PC-3 (cell line): ENCODE measurements around the gene CNST. TPM values are rescaled to one million over a fixed set of nuclear protein-coding genes. Genes with fewer than 3 reads are reported as not detected.
"Not testable (repeated sequence)": the region's sequence is repeated elsewhere in the genome, so short reads cannot be mapped to it uniquely, and the experiment has no call there.

ENCODE experiments used
- ATAC-seq: fragments of 200-7000 bp; cut with Tn5 transposase; 2 replicates; pipeline ENCODE4 v1.9.1; 2020; ENCODE audit warnings: mild to moderate bottlenecking, moderate library complexity
- BruUV-seq: library from RNA; stranded (reverse); fragments of 400-500 nt; replicated peaks from 2 replicates; lab custom pipeline; 2021; lab: Mats Ljungman, UMichigan
- CTCF ChIA-PET: fragments of 300-600 bp; sonication (Branson Sonifier 250); formaldehyde crosslinking; loops from one replicate; lab custom pipeline; 2022; ENCODE audit warnings: antibody characterized with exemption; lab: Charles Lee
- POLR2A ChIA-PET: fragments of 300-600 bp; sonication (Branson Sonifier 250); formaldehyde crosslinking; loops from one replicate; lab custom pipeline; 2022; ENCODE audit warnings: antibody characterized with exemption; ENCODE audit not compliant: unreplicated experiment; lab: Charles Lee
- DNase-seq: peaks from one replicate; pipeline ENCODE4 v3.0.0-alpha.2; 2015
- H2AFZ ChIP-seq: fragments of 300-600 bp; sonication (generic); 2 replicates; pipeline ENCODE4 v1.6.0; 2016; ENCODE audit warnings: antibody characterized with exemption, low read length
- H3F3A ChIP-seq: fragments of 300-600 bp; sonication (generic); one replicate; pipeline ENCODE4 v1.6.0; 2017; ENCODE audit warnings: antibody characterized with exemption, low read length, control low read depth, mild to moderate bottlenecking; ENCODE audit not compliant: unreplicated experiment
- H3K27ac ChIP-seq: fragments of 300-600 bp; sonication (generic); 2 replicates; pipeline ENCODE4 v1.5.1; 2016; ENCODE audit warnings: mild to moderate bottlenecking, low read length
- H3K27me3 ChIP-seq: fragments of 300-600 bp; sonication (generic); 2 replicates; pipeline ENCODE4 v1.6.1; 2016; ENCODE audit warnings: low read length, mixed read lengths
- H3K36me3 ChIP-seq: fragments of 300-600 bp; sonication (generic); 2 replicates; pipeline ENCODE4 v1.6.1; 2016; ENCODE audit warnings: low read depth, mixed run types, low read length, mixed read lengths
- H3K4me1 ChIP-seq: fragments of 300-600 bp; sonication (generic); 2 replicates; pipeline ENCODE4 v1.5.1; 2016; ENCODE audit warnings: low read length; ENCODE audit not compliant: insufficient read depth
- H3K4me2 ChIP-seq: fragments of 300-600 bp; sonication (generic); 2 replicates; pipeline ENCODE4 v1.6.0; 2016; ENCODE audit warnings: low read length
- H3K4me3 ChIP-seq: fragments of 300-600 bp; sonication (generic); 2 replicates; pipeline ENCODE4 v1.5.1; 2016; ENCODE audit warnings: mild to moderate bottlenecking, low read length, mixed read lengths
- H3K79me2 ChIP-seq: fragments of 300-600 bp; sonication (generic); 2 replicates; pipeline ENCODE4 v1.6.1; 2017; ENCODE audit warnings: low read length, mixed read lengths
- H3K9ac ChIP-seq: fragments of 300-600 bp; sonication (generic); 2 replicates; pipeline ENCODE4 v1.6.0; 2016; ENCODE audit warnings: mild to moderate bottlenecking, low read length
- H3K9me2 ChIP-seq: fragments of 300-600 bp; sonication (generic); replicated peaks from 2 replicates; pipeline ENCODE4 v1.6.1; 2016; ENCODE audit warnings: mixed run types, low read length, mixed read lengths
- H3K9me3 ChIP-seq: fragments of 300-600 bp; sonication (generic); 2 replicates; pipeline ENCODE4 v1.6.1; 2016; ENCODE audit warnings: low read length, mixed read lengths
- H4K20me1 ChIP-seq: fragments of 300-600 bp; sonication (generic); 2 replicates; pipeline ENCODE4 v1.6.1; 2016; ENCODE audit warnings: low read length, mixed read lengths
- CTCF ChIP-seq: fragments of 300-600 bp; sonication (generic); conservative IDR thresholded peaks from 2 replicates; pipeline ENCODE4 v1.5.1; 2017; ENCODE audit warnings: antibody characterized with exemption, low read depth, mild to moderate bottlenecking, low read length
- EZH2 ChIP-seq: fragments of 300-600 bp; sonication (generic); IDR thresholded peaks from one replicate; pipeline ENCODE4 v1.6.1; 2017; ENCODE audit warnings: antibody characterized with exemption, mild to moderate bottlenecking, low read length; ENCODE audit not compliant: unreplicated experiment
- EZH2phosphoT487 ChIP-seq: fragments of 300-600 bp; sonication (generic); IDR thresholded peaks from 2 replicates; pipeline ENCODE4 v1.6.1; 2018; ENCODE audit warnings: mild to moderate bottlenecking, antibody characterized with exemption, low read length, borderline replicate concordance
- intact Hi-C: fragments of 100-400 bp; cut with micrococcal nuclease; formaldehyde crosslinking; loops from 2 replicates; pipeline ENCODE4 v1.9.0; 2023
- total RNA-seq: library from RNA; depleted of rRNA; stranded (reverse); fragments of >200 nt; gene quantifications from 2 replicates; pipeline ENCODE4 v1.2.3, GENCODE V29; 2014

Gene CNST
- total RNA-seq, 1 experiment from 2014 or later = 13.5 TPM

GRCh38 chr1:246587032-246587431 is 20.8 kb downstream of the CNST start:
- Histone ChIP-seq H3K27me3 (no peaks in the 10 kb centered on the region), H3K9ac (no peak overlapping the region), H3K27ac (peak overlapping the region; percentile 4), H3F3A (no peaks in the 10 kb centered on the region), H3K4me2 (0 out of 2 replicates have a peak overlapping the region, but pooled peaks have one; percentile 12), H3K9me2 (no peaks in the 10 kb centered on the region), H3K4me3 (no peak overlapping the region), H3K4me1 (peaks cover 22% of the 10 kb centered on the region), H2AFZ (no peak overlapping the region), H3K9me3 (no peaks in the 10 kb centered on the region), H3K36me3 (peaks cover 3% of the 10 kb centered on the region; the same call in 1 of the 2 replicates), H4K20me1 (no peaks in the 10 kb centered on the region), H3K79me2 (peaks cover 32% of the 10 kb centered on the region)
- ATAC-seq (no peak), DNase-seq (no peak)
- intact Hi-C loops = no loop called here
- POLR2A ChIA-PET = no interaction called here
- CTCF ChIA-PET = no interaction called here
- TF ChIP-seq EZH2 (no peak), CTCF (no peak), EZH2phosphoT487 (no peak)
- no TSS peak for BruUV-seq

DNA sequence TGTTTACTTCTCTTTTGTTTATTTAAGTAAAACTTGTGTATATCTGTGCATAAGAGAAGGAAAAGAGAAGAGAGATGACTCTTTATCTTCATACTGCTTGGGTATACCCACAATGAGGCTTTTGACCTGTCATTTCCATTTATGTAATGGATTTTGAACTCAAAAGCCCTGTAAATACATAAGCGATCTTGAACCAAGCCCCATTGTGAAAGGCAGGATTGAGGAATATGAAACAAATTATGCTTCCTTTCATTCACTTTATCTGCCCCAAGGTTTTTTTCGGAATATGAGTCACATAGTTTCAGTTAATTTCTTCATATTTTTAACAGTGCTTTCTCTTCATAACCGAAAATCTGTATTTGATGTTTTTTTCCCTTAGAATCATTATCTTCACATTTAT is 21.4 kb downstream of the CNST start:
- no peaks in the 10 kb centered on the region for H3K9me3 ChIP-seq
- no peak overlapping the region for H2AFZ ChIP-seq
- peaks cover 22% of the 10 kb centered on the region for H3K4me1 ChIP-seq
- no peak overlapping the region for H3K4me3 ChIP-seq
- peak; percentile 43 for DNase-seq
- no peaks in the 10 kb centered on the region for H3K27me3 ChIP-seq
- H3F3A ChIP-seq = no peaks in the 10 kb centered on the region
- peak overlapping the region; percentile 12 for H3K4me2 ChIP-seq
- no peak overlapping the region for H3K9ac ChIP-seq
- peak overlapping the region; percentile 4 for H3K27ac ChIP-seq
- H3K36me3 ChIP-seq = peaks cover 5% of the 10 kb centered on the region; the same call in 1 of the 2 replicates
- no peak for TF ChIP-seq EZH2
- TF ChIP-seq CTCF = no peak
- TF ChIP-seq EZH2phosphoT487 = no peak
- no peak; the same call in 1 of the 2 replicates for ATAC-seq
- H3K9me2 ChIP-seq = no peaks in the 10 kb centered on the region
- CTCF ChIA-PET = no interaction called here
- no TSS peak for BruUV-seq
- intact Hi-C loops = no loop called here
- no peaks in the 10 kb centered on the region for H4K20me1 ChIP-seq
- peaks cover 32% of the 10 kb centered on the region for H3K79me2 ChIP-seq
- POLR2A ChIA-PET = no interaction called here

DNA sequence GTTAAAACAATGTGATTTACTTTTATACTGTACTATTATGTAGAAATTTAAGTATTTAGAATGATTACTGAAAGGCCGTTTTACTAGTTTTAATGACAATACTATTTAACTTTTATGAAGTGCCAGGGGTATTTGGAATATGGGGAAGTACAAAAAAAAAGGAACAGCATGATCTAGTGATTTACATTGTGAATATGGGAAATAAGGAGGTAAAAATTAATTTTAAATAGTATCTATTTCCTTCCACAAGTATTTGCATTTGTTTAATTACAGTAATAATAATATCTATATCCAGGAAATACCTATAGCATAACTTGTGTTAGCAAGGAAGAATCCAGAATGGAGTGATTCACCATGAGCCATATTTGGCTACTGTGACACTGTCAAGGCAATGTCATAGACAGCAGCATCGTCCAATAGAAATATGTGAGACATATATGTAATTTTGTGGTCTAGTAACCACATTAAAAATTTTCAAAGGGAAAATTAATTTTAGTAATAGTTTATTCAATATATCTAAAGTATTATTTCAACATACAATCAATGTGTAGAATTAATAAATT is 22.0 kb downstream of the CNST start:
- peaks cover 32% of the 10 kb centered on the region for H3K79me2 ChIP-seq
- no peak overlapping the region for H3K9ac ChIP-seq
- H3F3A ChIP-seq = no peaks in the 10 kb centered on the region
- ATAC-seq (peak; percentile 99), DNase-seq (peak; percentile 94)
- peaks cover 19% of the 10 kb centered on the region for H3K4me1 ChIP-seq
- H2AFZ ChIP-seq = no peak overlapping the region
- no peaks in the 10 kb centered on the region for H3K27me3 ChIP-seq
- no TSS peak for BruUV-seq
- intact Hi-C loops = no loop called here
- H3K36me3 ChIP-seq = peaks cover 7% of the 10 kb centered on the region; the same call in 1 of the 2 replicates
- no peaks in the 10 kb centered on the region for H4K20me1 ChIP-seq
- no peak overlapping the region for H3K4me3 ChIP-seq
- TF ChIP-seq EZH2phosphoT487 (no peak), EZH2 (no peak), CTCF (no peak)
- H3K27ac ChIP-seq = peak overlapping the region; percentile 4
- ChIA-PET POLR2A (no interaction called here), CTCF (no interaction called here)
- H3K9me3 ChIP-seq = no peaks in the 10 kb centered on the region
- no peak overlapping the region for H3K4me2 ChIP-seq
- H3K9me2 ChIP-seq = no peaks in the 10 kb centered on the region

- BruUV-seq = not testable (repeated sequence)
These were observed 23.7 kb downstream of the CNST start for GRCh38 chr1:246589919-246590318.

More at GRCh38 chr1:246589919-246590318, 23.7 kb downstream of the CNST start:
- ATAC-seq, H3K9ac ChIP-seq, H3K9me2 ChIP-seq, DNase-seq, H3K36me3 ChIP-seq, H3K4me3 ChIP-seq, H4K20me1 ChIP-seq, H3F3A ChIP-seq, intact Hi-C loops, H2AFZ ChIP-seq, CTCF ChIA-PET, H3K27ac ChIP-seq, H3K27me3 ChIP-seq, POLR2A ChIA-PET, H3K4me2 ChIP-seq, H3K9me3 ChIP-seq: not testable (repeated sequence)
- peaks cover 14% of the 10 kb centered on the region for H3K4me1 ChIP-seq
- H3K79me2 ChIP-seq = peaks cover 26% of the 10 kb centered on the region
